ENCODE measurements around the gene ZAR1.

GRCh38 chr4:48491514-48492176 is 1.6 kb downstream of the ZAR1 start:
- TF ChIP-seq CTCF (IDR thresholded peaks at IDR 0.05) (no peak), POLR2A (IDR thresholded peaks at IDR 0.05; ENCODE audit: low read depth) (no peak), EP300 (IDR thresholded peaks at IDR 0.05) (no peak)

Measured in esophagus muscularis mucosa (tissue), 4 donors.